ENCODE results near the gene TMEM176B.

- TF ChIP-seq CTCF (conservative IDR thresholded peaks at IDR 0.05; ENCODE audit: low read length) = no peak
- TF ChIP-seq EZH2phosphoT487 (IDR thresholded peaks at IDR 0.05; ENCODE audit: borderline replicate concordance, low read depth, low read length) = no peak
Observed at GRCh38 chr7:150838965-150839650, 38.9 kb upstream of the TMEM176B start.

Data from OCI-LY7 (cell line).